HepG2 (cell line): ENCODE results near the gene GATC. TPM values are rescaled to one million over a fixed set of nuclear protein-coding genes. Genes with fewer than 3 reads are reported as not detected.

Source experiments
- BRD4 ChIP-seq: sonication (generic); formaldehyde crosslinking; IDR thresholded peaks from 2 replicates; pipeline ENCODE4 v1.4.0; 2020; ENCODE audit warnings: missing genetic modification reagents
- FIP1L1 ChIP-seq: fragments of 200-400 bp; formaldehyde crosslinking; IDR thresholded peaks from 2 replicates; pipeline ENCODE4 v1.6.1; 2018; ENCODE audit warnings: low read depth, mild to moderate bottlenecking, low read length, moderate library complexity, borderline replicate concordance; ENCODE audit not compliant: insufficient read depth
- GPN1 ChIP-seq: sonication (generic); formaldehyde crosslinking; IDR thresholded peaks from 2 replicates; pipeline ENCODE4 v1.5.1; 2020; ENCODE audit warnings: missing genetic modification reagents, borderline replicate concordance
- IRF9 ChIP-seq: sonication (generic); formaldehyde crosslinking; IDR thresholded peaks from 2 replicates; pipeline ENCODE4 v1.8.0; 2022; ENCODE audit warnings: missing genetic modification reagents, mild to moderate bottlenecking, borderline replicate concordance
- KLF12 ChIP-seq: sonication (generic); formaldehyde crosslinking; IDR thresholded peaks from 2 replicates; pipeline ENCODE4 v1.4.0; 2020; ENCODE audit warnings: missing genetic modification reagents, borderline replicate concordance
- MEIS2 ChIP-seq: sonication (generic); formaldehyde crosslinking; IDR thresholded peaks from 2 replicates; pipeline ENCODE4 v1.9.0; 2021; ENCODE audit warnings: mild to moderate bottlenecking, missing genetic modification reagents
- SRSF9 ChIP-seq: fragments of 200-400 bp; formaldehyde crosslinking; IDR thresholded peaks from 2 replicates; pipeline ENCODE4 v1.6.1; 2018; ENCODE audit warnings: borderline replicate concordance, mild to moderate bottlenecking, low read depth, low read length; ENCODE audit not compliant: insufficient read depth, poor library complexity, severe bottlenecking
- TFAP4 ChIP-seq: sonication (generic); IDR thresholded peaks from 2 replicates; pipeline ENCODE4 v1.6.1; 2016; ENCODE audit warnings: low read depth, borderline replicate concordance
- XBP1 ChIP-seq: sonication (generic); formaldehyde crosslinking; IDR thresholded peaks from 2 replicates; pipeline ENCODE4 v1.5.0; 2020; ENCODE audit warnings: missing genetic modification reagents
- ZC3H13 ChIP-seq: sonication (generic); formaldehyde crosslinking; IDR thresholded peaks from 2 replicates; pipeline ENCODE4 v1.8.1; 2023; ENCODE audit warnings: mild to moderate bottlenecking, missing genetic modification reagents, moderate library complexity
- ZFY ChIP-seq: sonication (generic); formaldehyde crosslinking; IDR thresholded peaks from 2 replicates; pipeline ENCODE4 v1.4.0; 2020; ENCODE audit warnings: missing genetic modification reagents
- ZNF556 ChIP-seq: sonication (generic); formaldehyde crosslinking; IDR thresholded peaks from 2 replicates; pipeline ENCODE4 v1.4.0; 2020; ENCODE audit warnings: mild to moderate bottlenecking, missing genetic modification reagents, borderline replicate concordance
- polyA plus RNA-seq, 8 experiments: library from polyadenylated mRNA; depleted of rRNA in 3 of 8; stranded (reverse) in 7 of 8; unstranded in 1 of 8; fragments of >200 nt; fragmentation: Illumina TruSeq in 4 of 8; extraction: Trizol in 4 of 8; gene quantifications; 2 replicates each; pipeline versions ENCODE4 v1.2.1 to v1.2.3, GENCODE V29; 2011 to 2016; ENCODE audit warnings: low read depth in 4 of 8, missing spikeins in 1 of 8, mixed read lengths in 1 of 8; ENCODE audit not compliant: insufficient read depth in 1 of 8
- total RNA-seq, 5 experiments: library from RNA; depleted of rRNA; stranded (reverse); fragments of >200 nt; fragmentation: Illumina TruSeq; extraction: Trizol; gene quantifications; 2 replicates each; pipeline ENCODE4 v1.2.3, GENCODE V29; 2016; ENCODE audit warnings: low read depth in 1 of 5
- TF ChIP-seq, protein P1 (sequence below), 2 experiments: sonication (generic) in 1 of 2; formaldehyde crosslinking in 1 of 2; IDR thresholded peaks; 2 replicates each; pipeline versions ENCODE4 v1.4.0 to v1.6.1; 2016 to 2020; ENCODE audit warnings: borderline replicate concordance in 1 of 2, low read depth in 1 of 2, mild to moderate bottlenecking in 1 of 2, missing genetic modification reagents in 1 of 2
- TF ChIP-seq, protein P2 (sequence below): sonication (generic); formaldehyde crosslinking; conservative IDR thresholded peaks from 2 replicates; pipeline ENCODE4 v1.8.1; 2023; ENCODE audit warnings: missing genetic modification reagents
- TF ChIP-seq, protein P3 (sequence below): IDR thresholded peaks from 2 replicates; pipeline ENCODE4 v1.6.1; 2018; ENCODE audit warnings: missing genetic modification reagents
- TF ChIP-seq, protein P4 (sequence below): sonication (generic); formaldehyde crosslinking; conservative IDR thresholded peaks from 2 replicates; pipeline ENCODE4 v1.8.0; 2022; ENCODE audit warnings: low read depth, missing genetic modification reagents

The GATC gene
- total and polyA plus RNA-seq, 2 of the 13 experiments (the other 11 are each of a cell fraction or from before 2014, with no cell fraction given), result 17.7 to 29.7 TPM

DNA sequence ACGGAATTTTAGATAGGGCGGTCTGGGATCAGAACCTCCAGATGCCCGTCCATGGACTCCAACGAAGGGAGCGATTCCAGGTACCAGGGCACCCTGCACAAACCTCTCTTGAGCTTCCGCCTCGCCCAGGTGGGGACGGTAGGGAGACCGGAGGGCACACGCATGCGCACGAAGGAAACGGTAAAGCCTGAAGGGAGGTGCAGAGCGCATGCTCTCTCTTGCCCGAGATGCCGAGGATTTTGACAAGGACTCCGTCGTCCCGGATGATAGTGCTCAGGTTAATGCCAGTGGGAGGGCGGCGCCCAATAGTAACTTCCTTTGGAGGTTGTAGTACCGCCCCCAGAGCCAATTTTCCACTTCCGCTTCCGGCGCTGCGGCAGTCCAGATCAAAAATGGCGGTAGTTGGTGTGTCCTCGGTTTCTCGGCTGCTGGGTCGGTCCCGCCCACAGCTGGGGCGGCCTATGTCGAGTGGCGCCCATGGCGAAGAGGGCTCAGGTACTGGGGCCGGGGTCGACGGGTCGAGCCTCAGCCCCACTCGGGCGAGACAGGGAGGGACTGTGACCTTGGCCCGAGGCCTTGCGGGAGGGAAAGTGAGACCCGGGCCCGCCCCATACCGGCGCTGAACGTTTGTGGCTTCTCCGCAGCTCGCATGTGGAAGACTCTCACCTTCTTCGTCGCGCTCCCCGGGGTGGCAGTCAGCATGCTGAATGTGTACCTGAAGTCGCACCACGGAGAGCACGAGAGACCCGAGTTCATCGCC, 8.3 kb upstream of the GATC start, which contains the start of gene COX6A1 (continued):
- TF ChIP-seq IRF9, result no peak
- no peak for TF ChIP-seq FIP1L1
- no peak for TF ChIP-seq XBP1
- no peak for TF ChIP-seq SRSF9
- 0 out of 2 replicates have a peak, but pooled peaks have one; percentile 13 for TF ChIP-seq TFAP4
- TF ChIP-seq GPN1 (CRISPR knock-in tag), result no peak
- TF ChIP-seq MEIS2 (CRISPR knock-in tag), result no peak
- TF ChIP-seq, protein P1, sequence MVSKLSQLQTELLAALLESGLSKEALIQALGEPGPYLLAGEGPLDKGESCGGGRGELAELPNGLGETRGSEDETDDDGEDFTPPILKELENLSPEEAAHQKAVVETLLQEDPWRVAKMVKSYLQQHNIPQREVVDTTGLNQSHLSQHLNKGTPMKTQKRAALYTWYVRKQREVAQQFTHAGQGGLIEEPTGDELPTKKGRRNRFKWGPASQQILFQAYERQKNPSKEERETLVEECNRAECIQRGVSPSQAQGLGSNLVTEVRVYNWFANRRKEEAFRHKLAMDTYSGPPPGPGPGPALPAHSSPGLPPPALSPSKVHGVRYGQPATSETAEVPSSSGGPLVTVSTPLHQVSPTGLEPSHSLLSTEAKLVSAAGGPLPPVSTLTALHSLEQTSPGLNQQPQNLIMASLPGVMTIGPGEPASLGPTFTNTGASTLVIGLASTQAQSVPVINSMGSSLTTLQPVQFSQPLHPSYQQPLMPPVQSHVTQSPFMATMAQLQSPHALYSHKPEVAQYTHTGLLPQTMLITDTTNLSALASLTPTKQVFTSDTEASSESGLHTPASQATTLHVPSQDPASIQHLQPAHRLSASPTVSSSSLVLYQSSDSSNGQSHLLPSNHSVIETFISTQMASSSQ (IDR thresholded peaks at IDR 0.05; ENCODE audit: low read depth), result no peak
- TF ChIP-seq, protein P1 (CRISPR knock-in tag; IDR thresholded peaks at IDR 0.05; ENCODE audit: borderline replicate concordance), result no peak
- peak; percentile 93 for TF ChIP-seq ZFY (CRISPR knock-in tag)
- 0 out of 2 replicates have a peak, but pooled peaks have one; percentile 26 for TF ChIP-seq BRD4
- TF ChIP-seq, protein P2, sequence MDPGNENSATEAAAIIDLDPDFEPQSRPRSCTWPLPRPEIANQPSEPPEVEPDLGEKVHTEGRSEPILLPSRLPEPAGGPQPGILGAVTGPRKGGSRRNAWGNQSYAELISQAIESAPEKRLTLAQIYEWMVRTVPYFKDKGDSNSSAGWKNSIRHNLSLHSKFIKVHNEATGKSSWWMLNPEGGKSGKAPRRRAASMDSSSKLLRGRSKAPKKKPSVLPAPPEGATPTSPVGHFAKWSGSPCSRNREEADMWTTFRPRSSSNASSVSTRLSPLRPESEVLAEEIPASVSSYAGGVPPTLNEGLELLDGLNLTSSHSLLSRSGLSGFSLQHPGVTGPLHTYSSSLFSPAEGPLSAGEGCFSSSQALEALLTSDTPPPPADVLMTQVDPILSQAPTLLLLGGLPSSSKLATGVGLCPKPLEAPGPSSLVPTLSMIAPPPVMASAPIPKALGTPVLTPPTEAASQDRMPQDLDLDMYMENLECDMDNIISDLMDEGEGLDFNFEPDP (CRISPR knock-in tag), result no peak
- TF ChIP-seq ZC3H13 (CRISPR knock-in tag), result no peak
- TF ChIP-seq, protein P3, sequence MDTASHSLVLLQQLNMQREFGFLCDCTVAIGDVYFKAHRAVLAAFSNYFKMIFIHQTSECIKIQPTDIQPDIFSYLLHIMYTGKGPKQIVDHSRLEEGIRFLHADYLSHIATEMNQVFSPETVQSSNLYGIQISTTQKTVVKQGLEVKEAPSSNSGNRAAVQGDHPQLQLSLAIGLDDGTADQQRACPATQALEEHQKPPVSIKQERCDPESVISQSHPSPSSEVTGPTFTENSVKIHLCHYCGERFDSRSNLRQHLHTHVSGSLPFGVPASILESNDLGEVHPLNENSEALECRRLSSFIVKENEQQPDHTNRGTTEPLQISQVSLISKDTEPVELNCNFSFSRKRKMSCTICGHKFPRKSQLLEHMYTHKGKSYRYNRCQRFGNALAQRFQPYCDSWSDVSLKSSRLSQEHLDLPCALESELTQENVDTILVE, result peak; percentile 40; the same call in 1 of the 2 replicates
- TF ChIP-seq KLF12 (CRISPR knock-in tag), result peak; percentile 68; the same call in 1 of the 2 replicates
- TF ChIP-seq ZNF556, result 0 out of 2 replicates have a peak, but pooled peaks have one; percentile 18
- TF ChIP-seq, protein P4, sequence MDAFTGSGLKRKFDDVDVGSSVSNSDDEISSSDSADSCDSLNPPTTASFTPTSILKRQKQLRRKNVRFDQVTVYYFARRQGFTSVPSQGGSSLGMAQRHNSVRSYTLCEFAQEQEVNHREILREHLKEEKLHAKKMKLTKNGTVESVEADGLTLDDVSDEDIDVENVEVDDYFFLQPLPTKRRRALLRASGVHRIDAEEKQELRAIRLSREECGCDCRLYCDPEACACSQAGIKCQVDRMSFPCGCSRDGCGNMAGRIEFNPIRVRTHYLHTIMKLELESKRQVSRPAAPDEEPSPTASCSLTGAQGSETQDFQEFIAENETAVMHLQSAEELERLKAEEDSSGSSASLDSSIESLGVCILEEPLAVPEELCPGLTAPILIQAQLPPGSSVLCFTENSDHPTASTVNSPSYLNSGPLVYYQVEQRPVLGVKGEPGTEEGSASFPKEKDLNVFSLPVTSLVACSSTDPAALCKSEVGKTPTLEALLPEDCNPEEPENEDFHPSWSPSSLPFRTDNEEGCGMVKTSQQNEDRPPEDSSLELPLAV, result no peak
